AG04450 (cell line): ENCODE data around the gene BICRA. TPM values are rescaled to one million over a fixed set of nuclear protein-coding genes. Genes with fewer than 3 reads are reported as not detected.

Experiments used
- CTCF ChIA-PET: fragments of 300-600, 350-600 bp; formaldehyde crosslinking; extraction: SDS; loops from one replicate; lab custom pipeline; 2022; ENCODE audit warnings: antibody characterized with exemption, inconsistent platforms; lab: Charles Lee
- POLR2A ChIA-PET: fragments of 350-600 bp; formaldehyde crosslinking; extraction: SDS; loops from one replicate; lab custom pipeline; 2021; ENCODE audit warnings: antibody characterized with exemption, inconsistent platforms; lab: Yijun Ruan, JAX
- DNase-seq: peaks from one replicate; pipeline ENCODE4 v3.0.0-alpha.2; 2011; ENCODE audit warnings: low read depth, low spot score
- H3K27ac ChIP-seq: one replicate; pipeline ENCODE4 v1.5.1; 2012; ENCODE audit warnings: low read depth, low read length, control low read depth
- H3K27me3 ChIP-seq: one replicate; pipeline ENCODE4 v1.6.0; 2012; ENCODE audit warnings: low read length; ENCODE audit not compliant: control insufficient read depth, insufficient read depth
- H3K4me3 ChIP-seq: 2 replicates; pipeline ENCODE4 v1.5.1; 2011; ENCODE audit warnings: mild to moderate bottlenecking, low read depth, low read length, control low read depth
- H3K9me3 ChIP-seq: 2 replicates; pipeline ENCODE4 v1.5.1; 2012; ENCODE audit warnings: low read length; ENCODE audit not compliant: control insufficient read depth, insufficient read depth
- polyA plus RNA-seq: library from polyadenylated mRNA; depleted of rRNA; stranded (reverse); fragments of >200 nt; gene quantifications from 2 replicates; pipeline ENCODE4 v1.2.3, GENCODE V29; 2011
- TF ChIP-seq, protein P1 (sequence below): IDR thresholded peaks from 2 replicates; pipeline ENCODE4 v1.5.1; 2011; ENCODE audit warnings: low read depth, low read length, control low read depth, inconsistent platforms

The BICRA gene
- polyA plus RNA-seq, 1 experiment: 0.72 TPM

DNA sequence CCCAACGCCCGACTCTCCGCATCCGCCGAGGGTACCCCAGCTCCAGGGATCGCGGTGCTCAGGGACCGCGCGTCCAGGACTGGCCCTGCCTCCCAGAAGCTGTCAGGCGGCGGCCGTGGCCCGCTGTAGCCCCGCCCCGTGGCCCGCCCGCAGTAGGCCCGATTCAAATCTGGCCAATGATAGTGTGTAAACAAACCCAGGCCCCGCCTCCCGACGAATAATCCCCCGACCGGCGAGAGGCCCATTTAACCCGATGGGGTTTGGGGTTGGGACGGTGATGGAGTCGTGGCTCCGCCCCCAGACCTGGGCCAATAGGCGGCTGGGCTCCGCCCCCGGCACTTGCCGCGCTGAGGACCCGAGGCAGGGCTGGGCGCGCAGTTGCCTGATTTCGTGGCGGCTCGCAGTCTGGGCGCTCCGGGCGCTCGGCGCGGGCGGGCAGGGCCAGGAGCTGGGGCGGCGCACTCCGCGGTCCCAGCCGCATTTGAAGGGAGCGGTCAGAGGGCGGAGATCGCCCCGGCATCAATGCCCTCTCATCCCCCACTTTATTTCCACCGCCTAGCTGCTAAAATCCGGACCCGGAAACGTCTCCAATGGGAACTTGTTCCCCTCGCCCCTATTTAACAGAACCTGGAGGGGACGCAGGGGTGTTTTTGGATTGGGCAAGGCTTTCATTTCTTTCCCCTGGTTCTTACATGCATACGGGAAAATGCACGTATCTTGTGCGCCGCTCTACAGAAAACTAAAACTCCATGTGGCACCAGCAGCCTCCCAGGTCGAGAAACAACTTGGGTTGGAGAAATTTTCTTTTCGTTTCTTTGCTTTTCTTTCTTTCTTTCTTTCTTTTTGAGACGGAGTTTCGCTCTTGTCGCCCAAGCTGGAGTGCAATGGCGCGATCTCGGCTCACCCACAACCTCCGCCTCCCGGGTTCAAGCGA lies 8.4 kb upstream of the BICRA start:
- ChIA-PET POLR2A (interaction anchor here (0.6 to 2.8 kb wide), 14 partner anchors 9 to 396 kb away, joined by 3 to 38 read pairs (median 4); partner anchors contain the start of genes BICRA, DHX34 and NAPA), CTCF (interaction anchor here (1.2 kb wide), 1 partner anchor 85 kb away, joined by 9 read pairs; the partner anchor contains the start of gene NAPA)
- TF ChIP-seq, protein P1, sequence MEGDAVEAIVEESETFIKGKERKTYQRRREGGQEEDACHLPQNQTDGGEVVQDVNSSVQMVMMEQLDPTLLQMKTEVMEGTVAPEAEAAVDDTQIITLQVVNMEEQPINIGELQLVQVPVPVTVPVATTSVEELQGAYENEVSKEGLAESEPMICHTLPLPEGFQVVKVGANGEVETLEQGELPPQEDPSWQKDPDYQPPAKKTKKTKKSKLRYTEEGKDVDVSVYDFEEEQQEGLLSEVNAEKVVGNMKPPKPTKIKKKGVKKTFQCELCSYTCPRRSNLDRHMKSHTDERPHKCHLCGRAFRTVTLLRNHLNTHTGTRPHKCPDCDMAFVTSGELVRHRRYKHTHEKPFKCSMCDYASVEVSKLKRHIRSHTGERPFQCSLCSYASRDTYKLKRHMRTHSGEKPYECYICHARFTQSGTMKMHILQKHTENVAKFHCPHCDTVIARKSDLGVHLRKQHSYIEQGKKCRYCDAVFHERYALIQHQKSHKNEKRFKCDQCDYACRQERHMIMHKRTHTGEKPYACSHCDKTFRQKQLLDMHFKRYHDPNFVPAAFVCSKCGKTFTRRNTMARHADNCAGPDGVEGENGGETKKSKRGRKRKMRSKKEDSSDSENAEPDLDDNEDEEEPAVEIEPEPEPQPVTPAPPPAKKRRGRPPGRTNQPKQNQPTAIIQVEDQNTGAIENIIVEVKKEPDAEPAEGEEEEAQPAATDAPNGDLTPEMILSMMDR: no peak
- Histone ChIP-seq H3K27me3 (no peaks in the 10 kb centered on the region), H3K27ac (peak overlapping the region; percentile 77), H3K9me3 (no peaks in the 10 kb centered on the region), H3K4me3 (peak overlapping the region; percentile 66)
- DNase-seq: peak; percentile 97

DNA sequence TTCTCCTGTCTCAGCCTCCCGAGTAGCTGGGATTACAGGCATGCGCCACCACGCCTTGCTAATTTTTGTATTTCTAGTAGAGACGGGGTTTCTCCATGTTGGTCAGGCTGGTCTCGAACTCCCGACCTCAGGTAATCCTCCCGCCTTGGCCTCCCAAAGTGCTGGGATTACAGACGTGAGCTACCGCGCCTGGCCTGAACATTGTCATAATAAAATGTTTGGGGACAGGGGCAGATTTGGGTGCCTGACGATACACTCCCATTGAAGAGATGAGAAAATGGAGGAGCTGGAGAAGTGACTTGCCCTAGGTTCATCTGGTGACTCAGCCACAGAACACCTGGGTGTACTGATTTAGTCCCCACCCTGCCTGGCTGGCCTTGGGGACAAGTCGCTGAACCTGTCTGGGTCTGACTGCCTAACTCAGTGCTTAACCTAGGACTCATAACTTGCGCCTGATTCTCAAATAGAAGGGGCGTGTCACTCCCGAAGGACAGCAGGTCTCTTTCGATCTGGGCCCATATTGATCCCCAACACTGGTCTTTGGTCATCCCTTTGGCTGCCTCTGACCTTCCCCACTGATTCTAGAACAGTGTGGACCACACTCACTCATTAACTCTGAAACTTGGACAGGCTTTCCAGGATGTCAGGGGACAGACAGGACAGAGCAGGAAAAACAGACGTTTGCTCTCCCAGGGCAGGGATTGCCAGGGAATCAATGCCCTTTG lies 7.6 kb upstream of the BICRA start:
- POLR2A ChIA-PET: interaction anchor here (0.6 to 2.8 kb wide), 7 partner anchors 8 to 142 kb away, joined by 3 to 38 read pairs (median 3); partner anchors contain the start of gene BICRA
- DNase-seq: no peak
- peak overlapping the region; percentile 65 for H3K4me3 ChIP-seq
- TF ChIP-seq, protein P1: no peak
- CTCF ChIA-PET: no interaction called here
- no peak overlapping the region for H3K27ac ChIP-seq
- no peaks in the 10 kb centered on the region for H3K9me3 ChIP-seq
- H3K27me3 ChIP-seq: no peaks in the 10 kb centered on the region

DNA sequence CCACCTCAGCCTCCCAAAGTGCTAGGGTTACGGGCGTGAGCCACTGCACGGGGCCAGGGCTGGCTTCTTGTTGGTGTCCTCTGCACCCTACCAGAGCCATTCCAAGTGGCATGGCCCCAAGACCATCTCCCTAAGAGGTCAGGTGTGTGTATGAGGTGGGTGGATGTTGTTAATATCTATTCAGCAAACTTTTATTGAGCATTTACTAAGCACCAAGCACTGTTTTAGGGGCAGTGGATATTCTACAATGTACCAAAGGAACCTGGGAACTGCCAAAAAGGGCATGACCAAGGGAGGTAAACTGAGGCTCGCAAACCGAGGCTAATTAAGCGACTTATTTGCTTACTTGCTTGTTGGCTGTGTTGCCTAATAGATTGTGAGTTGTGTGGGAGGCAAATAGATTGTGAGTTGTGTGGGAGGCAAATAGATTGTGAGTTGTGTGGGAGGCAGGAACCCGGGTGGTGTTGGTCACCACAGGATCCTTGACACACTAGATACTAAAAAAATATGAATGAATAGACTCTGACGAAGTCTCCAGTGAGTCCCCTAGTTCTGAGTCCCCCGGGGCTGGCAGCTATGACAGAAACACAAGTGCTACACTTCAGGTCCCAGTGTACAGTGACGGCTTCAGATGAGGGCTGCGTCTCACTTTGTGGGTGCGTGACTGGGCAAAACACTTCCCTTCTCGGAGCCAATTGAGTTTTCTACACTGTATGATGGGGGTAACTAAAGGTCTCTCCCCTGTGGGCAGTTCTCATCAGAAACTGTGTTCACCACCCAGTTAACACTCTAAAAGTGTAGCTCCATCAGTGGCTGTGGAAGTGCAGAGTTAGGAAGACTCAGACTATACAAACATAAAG lies 5.0 kb upstream of the BICRA start:
- POLR2A ChIA-PET: no interaction called here
- H3K4me3 ChIP-seq: no peak overlapping the region
- no peaks in the 10 kb centered on the region; the same call in 1 of the 2 replicates for H3K9me3 ChIP-seq
- TF ChIP-seq, protein P1: no peak
- CTCF ChIA-PET: no interaction called here
- no peaks in the 10 kb centered on the region for H3K27me3 ChIP-seq
- no peak overlapping the region for H3K27ac ChIP-seq
- DNase-seq: no peak

DNA sequence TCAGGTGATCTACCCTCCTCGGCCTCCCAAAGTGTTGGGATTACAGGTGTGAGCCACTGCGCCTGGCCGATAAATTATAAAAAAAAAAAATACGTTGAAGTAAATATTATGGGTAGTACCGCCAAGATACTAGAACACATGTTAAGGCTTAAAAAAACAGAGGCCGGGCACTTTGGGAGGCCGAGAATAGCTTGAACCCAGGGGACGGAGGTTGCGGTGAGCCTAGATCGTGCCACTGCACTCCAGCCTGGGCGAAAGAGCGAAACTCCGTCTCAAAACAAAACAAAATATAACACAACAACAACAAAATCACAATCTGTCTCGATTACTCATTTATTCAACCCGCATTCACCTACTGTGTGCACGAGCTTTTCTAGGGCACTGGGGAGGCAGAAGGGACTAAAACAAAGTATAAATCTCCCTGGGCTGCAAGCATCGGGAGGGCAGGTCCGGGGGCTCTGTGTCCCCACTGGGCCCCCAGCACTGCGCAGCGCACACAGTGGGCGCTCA lies 1.3 kb upstream of the BICRA start:
- Histone ChIP-seq H3K27me3 (no peaks in the 10 kb centered on the region), H3K9me3 (no peaks in the 10 kb centered on the region; the same call in 1 of the 2 replicates), H3K27ac (peak overlapping the region; percentile 85), H3K4me3 (peak overlapping the region; percentile 80)
- TF ChIP-seq, protein P1: no peak
- ChIA-PET CTCF (interaction anchor here (1.5 kb wide), 1 partner anchor 91 kb away, joined by 7 read pairs; no protein-coding TSS in a partner anchor), POLR2A (interaction anchor here (0.6 kb wide), 2 partner anchors 9 to 54 kb away, joined by 4 read pairs; no protein-coding TSS in a partner anchor)
- DNase-seq: no peak
